ENCODE data around the gene PLB1.

- TF ChIP-seq EZH2 (IDR thresholded peaks at IDR 0.05; ENCODE audit: insufficient read depth, poor library complexity, severe bottlenecking) = no peak
- TF ChIP-seq EZH2phosphoT487 (IDR thresholded peaks at IDR 0.05; ENCODE audit: insufficient read depth, low read depth) = no peak
These were observed 49.3 kb upstream of the PLB1 start for GRCh38 chr2:28446531-28446930.
